ENCODE results near the gene ARPC1B.

The ARPC1B gene

DNA sequence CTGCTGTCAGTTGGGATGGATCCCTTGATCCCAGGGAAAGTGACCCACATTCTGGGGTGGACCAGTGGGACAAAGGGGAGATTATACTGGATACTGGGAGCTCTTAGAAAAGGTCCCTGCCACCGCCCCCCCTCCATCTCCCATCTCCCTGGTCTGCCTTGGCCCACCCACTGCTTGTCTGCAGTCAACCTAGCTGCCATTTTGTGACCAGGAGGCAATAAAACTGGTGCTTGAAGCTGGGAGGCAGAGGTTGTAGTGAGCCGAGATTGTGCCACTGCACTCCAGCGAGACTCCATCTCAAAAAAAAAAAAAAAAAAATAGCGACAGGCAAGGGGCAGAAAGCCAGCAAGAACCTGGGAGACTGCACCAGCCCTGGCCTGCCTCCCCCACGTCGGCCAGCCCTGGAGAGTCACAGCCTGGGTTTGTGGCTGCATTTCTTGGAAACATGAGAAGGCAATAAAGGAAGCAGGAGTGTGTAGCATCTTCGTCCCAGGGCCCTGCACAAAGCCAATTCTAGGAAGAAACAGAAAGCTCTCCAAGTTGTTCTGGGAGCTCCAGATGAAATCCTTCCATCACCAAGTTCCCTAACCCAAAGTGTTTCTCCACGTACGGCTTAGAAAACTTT lies 4.7 kb upstream of the ARPC1B start:
- TF ChIP-seq, protein P1, sequence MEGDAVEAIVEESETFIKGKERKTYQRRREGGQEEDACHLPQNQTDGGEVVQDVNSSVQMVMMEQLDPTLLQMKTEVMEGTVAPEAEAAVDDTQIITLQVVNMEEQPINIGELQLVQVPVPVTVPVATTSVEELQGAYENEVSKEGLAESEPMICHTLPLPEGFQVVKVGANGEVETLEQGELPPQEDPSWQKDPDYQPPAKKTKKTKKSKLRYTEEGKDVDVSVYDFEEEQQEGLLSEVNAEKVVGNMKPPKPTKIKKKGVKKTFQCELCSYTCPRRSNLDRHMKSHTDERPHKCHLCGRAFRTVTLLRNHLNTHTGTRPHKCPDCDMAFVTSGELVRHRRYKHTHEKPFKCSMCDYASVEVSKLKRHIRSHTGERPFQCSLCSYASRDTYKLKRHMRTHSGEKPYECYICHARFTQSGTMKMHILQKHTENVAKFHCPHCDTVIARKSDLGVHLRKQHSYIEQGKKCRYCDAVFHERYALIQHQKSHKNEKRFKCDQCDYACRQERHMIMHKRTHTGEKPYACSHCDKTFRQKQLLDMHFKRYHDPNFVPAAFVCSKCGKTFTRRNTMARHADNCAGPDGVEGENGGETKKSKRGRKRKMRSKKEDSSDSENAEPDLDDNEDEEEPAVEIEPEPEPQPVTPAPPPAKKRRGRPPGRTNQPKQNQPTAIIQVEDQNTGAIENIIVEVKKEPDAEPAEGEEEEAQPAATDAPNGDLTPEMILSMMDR (IDR thresholded peaks at IDR 0.05; ENCODE audit: low read depth, low read length) = no peak
- H3K4me3 ChIP-seq (replicated peaks in 1 of 2; ENCODE audit: low read depth in 2 of 2, low read length in 2 of 2) = no peak overlapping the region
- peak in 1 of 2 donors; percentile 57 for DNase-seq (ENCODE audit: low read depth in 2 of 2)

DNA sequence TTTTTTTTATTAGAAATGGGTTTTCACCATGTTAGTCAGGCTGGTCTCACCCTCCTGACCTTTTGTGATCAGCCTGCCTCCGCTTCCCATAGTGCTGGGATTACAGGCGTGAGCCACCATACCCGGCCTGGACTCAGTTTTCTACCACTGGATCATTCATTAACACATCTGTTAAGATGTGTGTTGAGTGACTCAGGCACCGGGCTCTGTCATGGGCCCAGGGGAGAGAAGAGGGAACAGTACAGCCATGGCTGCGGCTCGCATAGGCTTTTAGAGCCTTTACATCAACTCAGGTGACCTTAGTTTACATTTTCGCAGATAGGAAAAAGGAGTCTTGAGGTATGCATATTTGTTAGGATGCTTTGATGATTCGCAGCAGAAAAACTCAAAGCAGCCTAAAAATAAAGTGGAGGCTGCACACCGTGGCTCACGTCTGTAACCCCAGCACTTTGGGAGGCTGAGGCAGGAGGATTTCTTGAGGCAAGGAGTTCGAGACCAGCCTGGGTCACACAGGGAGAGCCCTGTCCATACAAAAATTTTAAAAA lies 3.1 kb upstream of the ARPC1B start:
- TF ChIP-seq, protein P1 (IDR thresholded peaks at IDR 0.05; ENCODE audit: low read depth, low read length) = no peak
- no peak overlapping the region for H3K4me3 ChIP-seq (replicated peaks in 1 of 2; ENCODE audit: low read depth in 2 of 2, low read length in 2 of 2)

DNA sequence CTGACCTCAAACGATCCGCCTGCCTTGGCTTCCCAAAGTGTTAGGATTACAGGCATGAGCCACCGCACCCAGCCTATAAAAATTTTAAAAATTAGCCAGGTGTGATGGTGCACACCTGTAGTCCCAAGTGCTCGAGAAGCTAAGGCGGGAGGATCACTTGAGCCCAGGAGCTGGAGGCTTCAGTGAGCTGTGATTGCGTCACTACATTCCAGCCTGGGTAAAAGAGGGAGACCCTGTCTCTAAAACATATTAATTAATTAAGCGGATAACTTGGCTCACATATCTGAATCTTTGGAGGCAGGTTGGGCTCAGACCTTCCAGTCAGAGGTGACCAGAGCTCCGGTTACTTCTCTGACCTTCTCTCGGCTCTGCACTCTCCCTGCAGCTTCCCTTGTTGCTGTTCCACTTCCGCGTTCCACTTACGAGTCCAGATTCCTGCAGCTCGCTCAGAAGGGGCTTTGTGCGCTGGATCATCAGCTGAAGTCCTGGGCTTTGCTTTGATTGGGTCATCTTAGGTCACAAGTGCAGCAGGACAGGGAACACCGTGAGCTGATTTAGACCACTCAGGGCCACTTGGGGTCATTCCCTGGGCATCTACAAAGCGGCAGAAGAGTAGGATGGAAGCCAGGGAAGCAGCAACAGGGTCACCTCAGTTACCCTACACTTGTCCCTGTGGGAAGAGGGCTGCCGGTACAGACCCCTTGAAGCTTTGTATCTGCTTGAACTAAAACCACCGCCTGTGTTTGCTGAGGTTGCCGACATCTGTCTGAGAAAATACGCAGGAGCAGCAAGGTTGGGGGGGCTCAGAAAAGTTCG lies 2.0 kb upstream of the ARPC1B start:
- peak in 1 of 2 donors; percentile 58 for DNase-seq (ENCODE audit: low read depth in 2 of 2)
- TF ChIP-seq, protein P1 (IDR thresholded peaks at IDR 0.05; ENCODE audit: low read depth, low read length) = no peak
- H3K4me3 ChIP-seq (replicated peaks in 1 of 2; ENCODE audit: low read depth in 2 of 2, low read length in 2 of 2) = no peak overlapping the region

More for the DNA sequence above, 3.1 kb upstream of the ARPC1B start:
- DNase-seq (ENCODE audit: low read depth in 2 of 2) = no peak

DNA sequence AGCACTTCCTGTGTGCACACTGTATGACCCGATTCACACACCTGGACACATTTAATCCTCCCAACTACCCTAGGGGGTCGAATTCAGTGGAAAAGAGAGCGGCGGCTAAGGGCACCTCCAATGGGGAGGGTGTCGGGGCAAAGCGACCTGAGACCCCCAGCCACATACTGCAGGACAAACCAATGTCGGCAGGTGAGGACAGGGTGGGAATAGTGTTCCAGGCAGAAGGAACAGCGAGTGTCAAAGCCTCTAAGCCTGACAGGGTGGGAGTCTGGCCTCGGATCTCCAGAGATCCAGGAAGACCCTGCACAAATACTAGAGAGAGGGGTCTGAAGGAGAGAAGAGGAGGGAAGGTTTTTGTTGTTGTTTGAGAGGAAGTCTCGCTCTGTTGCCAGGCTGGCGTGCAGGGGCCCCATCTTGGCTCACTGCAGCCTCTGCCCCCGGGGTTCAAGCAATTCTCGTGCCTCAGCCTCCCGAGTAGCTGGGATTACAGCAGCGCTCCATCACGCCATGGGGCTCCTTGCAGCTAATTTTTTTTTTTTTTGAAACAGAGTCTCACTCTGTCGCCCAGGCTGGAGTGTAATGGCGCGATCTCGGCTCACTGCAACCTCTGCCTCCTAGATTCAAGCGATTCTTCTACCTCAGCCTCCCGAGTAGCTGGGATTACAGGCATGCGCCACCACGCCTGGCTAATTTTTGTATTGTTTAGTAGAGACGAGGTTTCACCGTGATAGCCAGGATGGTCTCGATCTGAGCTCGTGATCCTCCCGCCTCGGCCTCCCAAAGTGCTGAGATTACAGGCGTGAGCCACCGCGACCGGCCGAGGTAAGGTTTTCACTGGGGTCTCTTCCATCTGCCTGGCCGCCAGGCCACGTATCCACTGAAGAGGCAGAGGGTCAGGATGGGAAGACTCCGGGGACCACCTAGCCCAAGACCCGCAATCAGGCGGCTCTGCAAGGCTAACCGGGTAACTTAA lies 1.2 kb upstream of the ARPC1B start:
- peak overlapping the region in 1 of 2 donors; percentile 81 for H3K4me3 ChIP-seq (replicated peaks in 1 of 2; ENCODE audit: low read depth in 2 of 2, low read length in 2 of 2)
- TF ChIP-seq, protein P1 (IDR thresholded peaks at IDR 0.05; ENCODE audit: low read depth, low read length) = no peak
- no peak for DNase-seq (ENCODE audit: low read depth in 2 of 2)

DNA sequence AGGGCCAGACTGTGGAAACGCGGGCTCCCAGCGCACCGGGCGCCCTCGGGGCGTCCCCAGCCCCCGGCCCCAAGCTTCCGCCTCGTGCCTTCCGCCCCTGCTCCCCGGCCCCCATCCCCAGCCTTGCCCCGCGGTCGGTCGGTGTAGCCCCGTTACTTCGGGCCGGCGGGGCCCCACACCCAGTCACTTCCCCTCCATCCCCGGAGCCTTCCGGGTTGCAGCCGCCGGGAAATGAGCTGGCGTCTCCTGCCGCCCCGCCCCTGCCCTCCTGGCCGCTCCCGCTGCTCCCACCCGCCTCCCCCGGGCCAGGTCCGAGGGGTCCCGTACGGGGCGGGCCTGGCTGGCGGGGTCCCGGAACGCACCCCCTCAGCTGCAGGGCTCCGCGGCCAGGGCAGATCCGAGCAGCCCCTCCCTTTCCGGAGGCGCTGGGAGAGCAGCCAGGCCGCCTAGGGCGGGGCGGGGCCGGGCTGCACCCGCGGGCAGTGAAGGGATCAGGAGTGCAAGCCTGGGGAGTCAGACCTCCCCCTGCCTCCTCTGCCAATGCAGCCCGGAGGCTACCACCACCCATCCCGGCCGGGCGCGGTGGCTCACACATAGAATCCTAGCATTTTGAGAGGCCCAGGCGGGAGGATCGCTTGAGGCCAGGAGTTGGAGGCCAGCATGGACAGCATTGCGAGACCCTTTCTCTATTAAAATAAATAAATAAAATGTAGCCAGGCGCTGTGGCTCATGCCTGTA lies 709 bp downstream of the ARPC1B start:
- H3K4me3 ChIP-seq (replicated peaks in 1 of 2; ENCODE audit: low read depth in 2 of 2, low read length in 2 of 2) = peak overlapping the region; percentile 81 to 85
- peak; percentile 77 to 84 for DNase-seq (ENCODE audit: low read depth in 2 of 2)
- TF ChIP-seq, protein P1 (IDR thresholded peaks at IDR 0.05; ENCODE audit: low read depth, low read length) = no peak

Data from cardiac fibroblast (primary cell).